ENCODE data around the gene TRAF6.

DNA sequence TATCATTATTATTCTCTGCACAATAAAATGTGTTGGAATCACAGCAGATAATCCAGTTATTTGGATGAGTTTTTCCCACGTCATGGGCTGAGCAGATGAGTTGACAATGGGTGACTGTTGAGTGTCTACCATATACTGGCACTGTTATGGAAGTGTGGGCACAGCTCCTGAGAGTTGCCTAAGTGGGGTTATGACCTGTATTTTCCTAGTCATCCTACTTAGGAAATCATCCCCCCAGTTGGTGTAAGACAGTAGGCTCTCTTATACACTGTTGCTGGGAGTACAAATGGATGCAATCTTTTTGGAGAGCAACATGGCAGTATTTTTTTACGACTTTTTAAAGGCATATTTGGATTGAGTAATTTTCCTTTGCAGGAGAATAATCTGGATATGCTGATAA, 66.4 kb downstream of the TRAF6 start:
- TF ChIP-seq ZNF217 (IDR thresholded peaks at IDR 0.05): no peak
- TF ChIP-seq, protein P1, sequence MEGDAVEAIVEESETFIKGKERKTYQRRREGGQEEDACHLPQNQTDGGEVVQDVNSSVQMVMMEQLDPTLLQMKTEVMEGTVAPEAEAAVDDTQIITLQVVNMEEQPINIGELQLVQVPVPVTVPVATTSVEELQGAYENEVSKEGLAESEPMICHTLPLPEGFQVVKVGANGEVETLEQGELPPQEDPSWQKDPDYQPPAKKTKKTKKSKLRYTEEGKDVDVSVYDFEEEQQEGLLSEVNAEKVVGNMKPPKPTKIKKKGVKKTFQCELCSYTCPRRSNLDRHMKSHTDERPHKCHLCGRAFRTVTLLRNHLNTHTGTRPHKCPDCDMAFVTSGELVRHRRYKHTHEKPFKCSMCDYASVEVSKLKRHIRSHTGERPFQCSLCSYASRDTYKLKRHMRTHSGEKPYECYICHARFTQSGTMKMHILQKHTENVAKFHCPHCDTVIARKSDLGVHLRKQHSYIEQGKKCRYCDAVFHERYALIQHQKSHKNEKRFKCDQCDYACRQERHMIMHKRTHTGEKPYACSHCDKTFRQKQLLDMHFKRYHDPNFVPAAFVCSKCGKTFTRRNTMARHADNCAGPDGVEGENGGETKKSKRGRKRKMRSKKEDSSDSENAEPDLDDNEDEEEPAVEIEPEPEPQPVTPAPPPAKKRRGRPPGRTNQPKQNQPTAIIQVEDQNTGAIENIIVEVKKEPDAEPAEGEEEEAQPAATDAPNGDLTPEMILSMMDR (IDR thresholded peaks at IDR 0.05 in 2 of 3, conservative IDR thresholded peaks at IDR 0.05 in 1 of 3; ENCODE audit: control insufficient read depth in 2 of 3, extremely low read depth in 1 of 3, insufficient read depth in 1 of 3, low read depth in 3 of 3, low read length in 3 of 3): no peak
- no peak for TF ChIP-seq ZZZ3 (IDR thresholded peaks at IDR 0.05; ENCODE audit: control insufficient read depth, insufficient read length, low read depth)
- TF ChIP-seq MYC (IDR thresholded peaks at IDR 0.05; ENCODE audit: insufficient read depth, insufficient read length, insufficient replicate concordance, low read length, severe bottlenecking): no peak
- TF ChIP-seq GABPA (IDR thresholded peaks at IDR 0.05; ENCODE audit: low read depth): no peak
- TF ChIP-seq, protein P2, sequence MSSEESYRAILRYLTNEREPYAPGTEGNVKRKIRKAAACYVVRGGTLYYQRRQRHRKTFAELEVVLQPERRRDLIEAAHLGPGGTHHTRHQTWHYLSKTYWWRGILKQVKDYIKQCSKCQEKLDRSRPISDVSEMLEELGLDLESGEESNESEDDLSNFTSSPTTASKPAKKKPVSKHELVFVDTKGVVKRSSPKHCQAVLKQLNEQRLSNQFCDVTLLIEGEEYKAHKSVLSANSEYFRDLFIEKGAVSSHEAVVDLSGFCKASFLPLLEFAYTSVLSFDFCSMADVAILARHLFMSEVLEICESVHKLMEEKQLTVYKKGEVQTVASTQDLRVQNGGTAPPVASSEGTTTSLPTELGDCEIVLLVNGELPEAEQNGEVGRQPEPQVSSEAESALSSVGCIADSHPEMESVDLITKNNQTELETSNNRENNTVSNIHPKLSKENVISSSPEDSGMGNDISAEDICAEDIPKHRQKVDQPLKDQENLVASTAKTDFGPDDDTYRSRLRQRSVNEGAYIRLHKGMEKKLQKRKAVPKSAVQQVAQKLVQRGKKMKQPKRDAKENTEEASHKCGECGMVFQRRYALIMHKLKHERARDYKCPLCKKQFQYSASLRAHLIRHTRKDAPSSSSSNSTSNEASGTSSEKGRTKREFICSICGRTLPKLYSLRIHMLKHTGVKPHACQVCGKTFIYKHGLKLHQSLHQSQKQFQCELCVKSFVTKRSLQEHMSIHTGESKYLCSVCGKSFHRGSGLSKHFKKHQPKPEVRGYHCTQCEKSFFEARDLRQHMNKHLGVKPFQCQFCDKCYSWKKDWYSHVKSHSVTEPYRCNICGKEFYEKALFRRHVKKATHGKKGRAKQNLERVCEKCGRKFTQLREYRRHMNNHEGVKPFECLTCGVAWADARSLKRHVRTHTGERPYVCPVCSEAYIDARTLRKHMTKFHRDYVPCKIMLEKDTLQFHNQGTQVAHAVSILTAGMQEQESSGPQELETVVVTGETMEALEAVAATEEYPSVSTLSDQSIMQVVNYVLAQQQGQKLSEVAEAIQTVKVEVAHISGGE (CRISPR knock-in tag; IDR thresholded peaks at IDR 0.05): no peak
- no peak for TF ChIP-seq SP1 (IDR thresholded peaks at IDR 0.05; ENCODE audit: low read depth, low read length)
